ENCODE data around the gene MIX23. TPM values are rescaled to one million over a fixed set of nuclear protein-coding genes. Genes with fewer than 3 reads are reported as not detected.

MIX23 gene
- total and polyA plus RNA-seq, 10 of the 15 experiments (the other 5 are each of a cell fraction or from before 2014, with no cell fraction given), result 30.0 to 176 (median 62.4) TPM

DNA sequence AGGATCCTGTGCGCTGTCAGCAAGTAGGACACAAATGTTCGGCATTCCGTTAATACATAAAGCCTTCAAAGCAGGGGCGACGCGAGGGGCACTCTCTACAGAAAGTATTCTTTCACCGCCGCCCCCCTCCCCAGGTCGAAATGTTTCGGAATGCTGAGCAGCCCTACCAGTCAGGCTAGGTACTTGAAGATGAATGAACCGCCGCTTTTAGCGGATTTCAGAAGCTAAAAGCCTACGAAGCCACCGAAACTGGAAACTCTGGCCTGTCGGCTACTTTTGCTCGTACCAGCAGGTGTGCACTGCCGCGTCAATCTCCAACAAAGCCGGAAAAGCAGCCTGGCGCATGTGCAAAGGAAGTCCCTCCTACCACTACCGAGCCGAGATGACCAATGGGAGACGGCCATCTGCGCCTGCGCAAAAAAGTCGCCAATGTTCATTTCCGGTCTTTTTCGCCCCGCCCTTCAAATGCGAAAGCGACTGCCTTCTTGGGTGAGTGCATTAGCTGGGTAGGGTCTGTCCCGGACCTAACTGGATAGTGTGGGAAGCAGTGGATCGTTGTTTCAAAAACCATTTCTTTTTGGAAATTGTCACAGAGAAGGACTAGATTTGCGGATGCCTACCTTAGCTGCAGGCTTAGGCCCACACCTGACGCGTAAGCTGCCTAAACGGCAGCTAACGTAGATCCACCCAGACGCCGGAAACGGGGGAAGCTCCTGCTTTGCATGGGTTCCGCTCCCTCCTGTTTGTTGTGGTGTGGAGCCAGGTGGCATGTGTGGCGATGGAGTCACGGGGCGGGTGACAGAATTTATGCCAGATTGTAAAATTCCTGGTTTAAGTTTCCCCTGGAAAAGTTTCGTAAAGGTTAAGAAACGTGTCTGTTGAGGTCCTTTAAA is 33.0 kb upstream of the MIX23 start, which contains the start of gene WDR5B:
Gene WDR5B (minus strand): TSS at position 301 of the 893 bp plus-strand sequence. CDS start 534 bp downstream, outside the sequence.
- DNase-seq (ENCODE audit: low read depth, low spot score) (peak; percentile 98), ATAC-seq (peak; percentile 95), FAIRE-seq (no peak)
- Histone ChIP-seq H3K4me1 (ENCODE audit: control insufficient read depth, insufficient read depth, low read length) (peaks cover 14% of the 10 kb centered on the region; the same call in 1 of the 2 replicates), H3K9me3 (replicated peaks; ENCODE audit: control insufficient read depth, insufficient read depth, low read length) (no peaks in the 10 kb centered on the region), H2AFZ (ENCODE audit: control insufficient read depth, low read depth, low read length) (peak within 1 kb of the TSS; percentile 84), H4K20me1 (ENCODE audit: control insufficient read depth, insufficient read depth) (no peaks in the 10 kb centered on the region), H3K27me3 (replicated peaks in 1 of 2; ENCODE audit: control insufficient read depth in 2 of 2, insufficient read depth in 2 of 2, low read length in 1 of 2) (no peaks in the 10 kb centered on the region), H3K27ac (ENCODE audit: control insufficient read depth, insufficient read depth) (peak within 1 kb of the TSS; percentile 91), H3K9ac (ENCODE audit: control insufficient read depth, insufficient read depth, low read length) (peak within 1 kb of the TSS; percentile 75), H3K79me2 (ENCODE audit: control insufficient read depth, insufficient read depth, low read length) (peaks cover 32% of the 10 kb centered on the region), H3K36me3 (ENCODE audit: control insufficient read depth in 2 of 2, insufficient read depth in 2 of 2, low read length in 1 of 2) (peaks cover 0 to 5% of the 10 kb centered on the region in 2 experiments; a peak in 2 of 4 replicates), H3K4me3 (peak within 1 kb of the TSS; percentile 77), H3K4me2 (ENCODE audit: control insufficient read depth, insufficient read depth) (peak within 1 kb of the TSS; percentile 96)
- in situ Hi-C loops (cut with MboI), result no loop called here
- ChIA-PET CTCF (interaction anchor here (0.6 to 3.2 kb wide), 17 partner anchors 9 to 150 kb away, joined by 3 to 29 read pairs (median 4); partner anchors contain the start of genes FAM162A and KPNA1), POLR2A (interaction anchor here (0.5 to 3.0 kb wide), 21 partner anchors 9 to 852 kb away, joined by 3 to 16 read pairs (median 4); partner anchors contain the start of genes FAM162A, KPNA1 and MIX23), SMC1A (ENCODE audit: uncharacterized antibody, unreplicated experiment) (interaction anchor here (0.7 to 3.0 kb wide), 32 partner anchors 8 to 870 kb away, joined by 3 to 31 read pairs (median 4); partner anchors contain the start of genes FAM162A, KPNA1, MIX23 and POLQ), RAD21 (ENCODE audit: unreplicated experiment) (interaction anchor here (0.8 to 3.7 kb wide), 20 partner anchors 8 to 314 kb away, joined by 3 to 20 read pairs (median 4); partner anchors contain the start of genes FAM162A, KPNA1 and MIX23)
- intact Hi-C loops (cut with micrococcal nuclease; ENCODE audit: unreplicated experiment), result no loop called here
- under 1% methylated on average over 48 of the region's 48 CpGs for WGBS (ENCODE audit: insufficient coverage, insufficient replicate concordance, low lambda C conversion rate, missing lambda C conversion rate)
- TSS peak; percentile 83 for BruUV-seq (replicated peaks)
- TF ChIP-seq SPI1 (IDR thresholded peaks at IDR 0.05; ENCODE audit: borderline replicate concordance, insufficient read depth, low read depth, low read length) (no peak; the same call in 1 of the 2 replicates), TCF12 (IDR thresholded peaks at IDR 0.05; ENCODE audit: low read depth, low read length) (peak; percentile 90), POLR2A (IDR thresholded peaks at IDR 0.05; ENCODE audit: low read depth, low read length) (peak; percentile 93), NFYB (IDR thresholded peaks at IDR 0.05; ENCODE audit: insufficient read depth, low read depth, low read length) (peak; percentile 30; the same call in 1 of the 2 replicates), HDAC6 (IDR thresholded peaks at IDR 0.05; ENCODE audit: unreplicated experiment) (peak; percentile 23), ZNF217 (IDR thresholded peaks at IDR 0.05) (no peak), JUND (IDR thresholded peaks at IDR 0.05; ENCODE audit: low read depth, low read length) (peak; percentile 6; the same call in 1 of the 2 replicates), NR2F1 (conservative IDR thresholded peaks at IDR 0.05) (no peak), BRCA1 (IDR thresholded peaks at IDR 0.05; ENCODE audit: low read depth, low read length) (no peak), TARDBP (IDR thresholded peaks at IDR 0.05; ENCODE audit: borderline replicate concordance) (peak; percentile 29; the same call in 1 of the 2 replicates), RCOR1 (conservative IDR thresholded peaks at IDR 0.05; ENCODE audit: low read depth, low read length) (peak; percentile 74; the same call in 1 of the 2 replicates), SMARCA5 (IDR thresholded peaks at IDR 0.05) (0 out of 2 replicates have a peak, but pooled peaks have one; percentile 15), ZNF622 (IDR thresholded peaks at IDR 0.05) (no peak), YBX1 (IDR thresholded peaks at IDR 0.05) (no peak)
- TF ChIP-seq, protein P1, sequence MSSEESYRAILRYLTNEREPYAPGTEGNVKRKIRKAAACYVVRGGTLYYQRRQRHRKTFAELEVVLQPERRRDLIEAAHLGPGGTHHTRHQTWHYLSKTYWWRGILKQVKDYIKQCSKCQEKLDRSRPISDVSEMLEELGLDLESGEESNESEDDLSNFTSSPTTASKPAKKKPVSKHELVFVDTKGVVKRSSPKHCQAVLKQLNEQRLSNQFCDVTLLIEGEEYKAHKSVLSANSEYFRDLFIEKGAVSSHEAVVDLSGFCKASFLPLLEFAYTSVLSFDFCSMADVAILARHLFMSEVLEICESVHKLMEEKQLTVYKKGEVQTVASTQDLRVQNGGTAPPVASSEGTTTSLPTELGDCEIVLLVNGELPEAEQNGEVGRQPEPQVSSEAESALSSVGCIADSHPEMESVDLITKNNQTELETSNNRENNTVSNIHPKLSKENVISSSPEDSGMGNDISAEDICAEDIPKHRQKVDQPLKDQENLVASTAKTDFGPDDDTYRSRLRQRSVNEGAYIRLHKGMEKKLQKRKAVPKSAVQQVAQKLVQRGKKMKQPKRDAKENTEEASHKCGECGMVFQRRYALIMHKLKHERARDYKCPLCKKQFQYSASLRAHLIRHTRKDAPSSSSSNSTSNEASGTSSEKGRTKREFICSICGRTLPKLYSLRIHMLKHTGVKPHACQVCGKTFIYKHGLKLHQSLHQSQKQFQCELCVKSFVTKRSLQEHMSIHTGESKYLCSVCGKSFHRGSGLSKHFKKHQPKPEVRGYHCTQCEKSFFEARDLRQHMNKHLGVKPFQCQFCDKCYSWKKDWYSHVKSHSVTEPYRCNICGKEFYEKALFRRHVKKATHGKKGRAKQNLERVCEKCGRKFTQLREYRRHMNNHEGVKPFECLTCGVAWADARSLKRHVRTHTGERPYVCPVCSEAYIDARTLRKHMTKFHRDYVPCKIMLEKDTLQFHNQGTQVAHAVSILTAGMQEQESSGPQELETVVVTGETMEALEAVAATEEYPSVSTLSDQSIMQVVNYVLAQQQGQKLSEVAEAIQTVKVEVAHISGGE (CRISPR knock-in tag; IDR thresholded peaks at IDR 0.05), result no peak
- TF ChIP-seq, protein P2, sequence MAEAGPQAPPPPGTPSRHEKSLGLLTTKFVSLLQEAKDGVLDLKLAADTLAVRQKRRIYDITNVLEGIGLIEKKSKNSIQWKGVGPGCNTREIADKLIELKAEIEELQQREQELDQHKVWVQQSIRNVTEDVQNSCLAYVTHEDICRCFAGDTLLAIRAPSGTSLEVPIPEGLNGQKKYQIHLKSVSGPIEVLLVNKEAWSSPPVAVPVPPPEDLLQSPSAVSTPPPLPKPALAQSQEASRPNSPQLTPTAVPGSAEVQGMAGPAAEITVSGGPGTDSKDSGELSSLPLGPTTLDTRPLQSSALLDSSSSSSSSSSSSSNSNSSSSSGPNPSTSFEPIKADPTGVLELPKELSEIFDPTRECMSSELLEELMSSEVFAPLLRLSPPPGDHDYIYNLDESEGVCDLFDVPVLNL (IDR thresholded peaks at IDR 0.05; ENCODE audit: low read depth, low read length), result no peak; the same call in 1 of the 2 replicates

Measured in GM12878 (cell line).